C4-2B (cell line): ENCODE results near the gene PSORS1C2.

Experiments
- CTCF ChIP-seq: fragments of 450-650 bp; conservative IDR thresholded peaks from 2 replicates; pipeline ENCODE4 v1.5.1; 2017; ENCODE audit warnings: mild to moderate bottlenecking
- ZFX ChIP-seq: fragments of 450-650 bp; IDR thresholded peaks from 2 replicates; pipeline ENCODE4 v1.6.1; 2017

- TF ChIP-seq CTCF (no peak), ZFX (no peak)
These were observed 5.6 kb upstream of the PSORS1C2 start for GRCh38 chr6:31144296-31144969.
